Measurements from ENCODE around the gene CIAPIN1. TPM values are rescaled to one million over a fixed set of nuclear protein-coding genes. Genes with fewer than 3 reads are reported as not detected.
"Not testable (repeated sequence)": the region's sequence is repeated elsewhere in the genome, so short reads cannot be mapped to it uniquely, and the experiment has no call there.

Gene CIAPIN1
- total RNA-seq, 4 donors from 2014 or later: 19.1 to 32.4 (median 25.8) TPM

GRCh38 chr16:57406881-57407280 is 40.3 kb downstream of the CIAPIN1 start:
- Histone ChIP-seq H3K27me3 (no peaks in the 10 kb centered on the region), H3K9me3 (no peaks in the 10 kb centered on the region), H3K4me1 (peaks cover 0 to 9% (median 2%) of the 10 kb centered on the region in 3 donors), H3K36me3 (no peaks in the 10 kb centered on the region), H3K4me3 (no peak overlapping the region), H3K27ac (no peak overlapping the region)
- TF ChIP-seq POLR2AphosphoS5 (IDR thresholded peaks at IDR 0.05) (no peak), POLR2A (IDR thresholded peaks at IDR 0.05) (no peak), EP300 (IDR thresholded peaks at IDR 0.05) (no peak)
- TF ChIP-seq, protein P1, sequence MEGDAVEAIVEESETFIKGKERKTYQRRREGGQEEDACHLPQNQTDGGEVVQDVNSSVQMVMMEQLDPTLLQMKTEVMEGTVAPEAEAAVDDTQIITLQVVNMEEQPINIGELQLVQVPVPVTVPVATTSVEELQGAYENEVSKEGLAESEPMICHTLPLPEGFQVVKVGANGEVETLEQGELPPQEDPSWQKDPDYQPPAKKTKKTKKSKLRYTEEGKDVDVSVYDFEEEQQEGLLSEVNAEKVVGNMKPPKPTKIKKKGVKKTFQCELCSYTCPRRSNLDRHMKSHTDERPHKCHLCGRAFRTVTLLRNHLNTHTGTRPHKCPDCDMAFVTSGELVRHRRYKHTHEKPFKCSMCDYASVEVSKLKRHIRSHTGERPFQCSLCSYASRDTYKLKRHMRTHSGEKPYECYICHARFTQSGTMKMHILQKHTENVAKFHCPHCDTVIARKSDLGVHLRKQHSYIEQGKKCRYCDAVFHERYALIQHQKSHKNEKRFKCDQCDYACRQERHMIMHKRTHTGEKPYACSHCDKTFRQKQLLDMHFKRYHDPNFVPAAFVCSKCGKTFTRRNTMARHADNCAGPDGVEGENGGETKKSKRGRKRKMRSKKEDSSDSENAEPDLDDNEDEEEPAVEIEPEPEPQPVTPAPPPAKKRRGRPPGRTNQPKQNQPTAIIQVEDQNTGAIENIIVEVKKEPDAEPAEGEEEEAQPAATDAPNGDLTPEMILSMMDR (IDR thresholded peaks at IDR 0.05): no peak
- 71 to 76% methylated on average over 2 of the region's 2 CpGs for WGBS, 2 donors (ENCODE audit: low coverage in 1 of 2)
- no peak for ATAC-seq

- no peak for ATAC-seq
- no peaks in the 10 kb centered on the region for H3K27me3 ChIP-seq
- no peak for TF ChIP-seq EP300 (IDR thresholded peaks at IDR 0.05)
- TF ChIP-seq, protein P1 (IDR thresholded peaks at IDR 0.05): no peak
- no peak for TF ChIP-seq POLR2AphosphoS5 (IDR thresholded peaks at IDR 0.05)
- no peak for TF ChIP-seq POLR2A (IDR thresholded peaks at IDR 0.05)
- H3K4me3 ChIP-seq: no peak overlapping the region
- WGBS, 2 donors (ENCODE audit: low coverage in 1 of 2): 60 to 62% methylated on average over 2 to 3 of the region's 3 CpGs
- no peaks in the 10 kb centered on the region for H3K36me3 ChIP-seq
- H3K27ac ChIP-seq: no peak overlapping the region
- H3K9me3 ChIP-seq: no peaks in the 10 kb centered on the region
- peaks cover 0 to 6% (median 2%) of the 10 kb centered on the region in 3 donors for H3K4me1 ChIP-seq
These were observed 42.1 kb downstream of the CIAPIN1 start for GRCh38 chr16:57405097-57405496.

GRCh38 chr16:57403965-57404817 is 43.0 kb downstream of the CIAPIN1 start, which contains the start of gene CCL17:
TSS of gene CCL17 (plus strand) at chr16:57404767. CDS start at chr16:57413933, 9,166 bp downstream.
- no peak within 1 kb of the TSS for H3K27ac ChIP-seq
- no peak for ATAC-seq
- WGBS, 2 donors (ENCODE audit: low coverage in 1 of 2): 60 to 67% methylated on average over 7 to 14 of the region's 17 CpGs

GRCh38 chr16:57401943-57402640 is 45.1 kb downstream of the CIAPIN1 start:
- H3K4me1 ChIP-seq: no peaks in the 10 kb centered on the region
- 40% methylated on average over 1 of the region's 7 CpGs; no CpG with 5 or more reads in 1 of the 2 donors for WGBS, 2 donors (ENCODE audit: low coverage in 1 of 2)
- no peak overlapping the region for H3K4me3 ChIP-seq
- no peak overlapping the region for H3K27ac ChIP-seq
- TF ChIP-seq, protein P1 (IDR thresholded peaks at IDR 0.05): no peak
- no peak for TF ChIP-seq EP300 (IDR thresholded peaks at IDR 0.05)
- TF ChIP-seq POLR2A (IDR thresholded peaks at IDR 0.05): no peak
- no peak for TF ChIP-seq POLR2AphosphoS5 (IDR thresholded peaks at IDR 0.05)
- no peaks in the 10 kb centered on the region for H3K27me3 ChIP-seq
- no peak for ATAC-seq
- H3K9me3 ChIP-seq: no peaks in the 10 kb centered on the region
- no peaks in the 10 kb centered on the region for H3K36me3 ChIP-seq

More at GRCh38 chr16:57403965-57404817, 43.0 kb downstream of the CIAPIN1 start, which contains the start of gene CCL17:
- H3K27me3 ChIP-seq: no peaks in the 10 kb centered on the region
- H3K9me3 ChIP-seq: no peaks in the 10 kb centered on the region
- no peak within 1 kb of the TSS for H3K4me3 ChIP-seq
- H3K36me3 ChIP-seq: no peaks in the 10 kb centered on the region
- no peak for TF ChIP-seq EP300 (IDR thresholded peaks at IDR 0.05)
- no peak for TF ChIP-seq POLR2A (IDR thresholded peaks at IDR 0.05)
- TF ChIP-seq, protein P1 (IDR thresholded peaks at IDR 0.05): no peak
- no peak for TF ChIP-seq POLR2AphosphoS5 (IDR thresholded peaks at IDR 0.05)
- H3K4me1 ChIP-seq: no peaks in the 10 kb centered on the region

DNA sequence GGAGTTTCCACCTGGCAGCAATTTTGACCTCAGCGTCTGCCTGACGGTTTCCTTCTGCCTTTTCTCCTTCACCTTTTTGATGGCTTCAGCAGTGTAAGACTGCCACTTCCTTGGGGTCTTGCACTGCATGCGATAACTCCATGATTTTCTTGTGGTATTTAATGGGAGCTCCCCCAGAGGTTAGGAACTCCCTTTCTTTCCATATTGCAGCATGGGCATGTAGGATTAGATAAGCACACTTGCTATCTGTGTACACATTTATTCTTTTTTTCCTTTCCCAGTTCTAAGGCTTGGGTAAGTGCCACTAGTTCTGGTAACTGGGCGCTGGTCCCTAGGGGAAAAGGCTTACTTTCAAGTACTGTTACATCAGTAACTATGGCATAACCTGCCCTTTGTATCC is 49.7 kb downstream of the CIAPIN1 start:
- not testable (repeated sequence) for H3K36me3 ChIP-seq, H3K27me3 ChIP-seq, H3K9me3 ChIP-seq, H3K27ac ChIP-seq, H3K4me3 ChIP-seq, ATAC-seq, H3K4me1 ChIP-seq
- 76 to 96% methylated on average over 3 to 4 of the region's 4 CpGs for WGBS, 2 donors (ENCODE audit: low coverage in 1 of 2)
